HG02970 (cell line): ENCODE measurements around the gene ZMYND8.
"Not testable (repeated sequence)": the region's sequence is repeated elsewhere in the genome, so short reads cannot be mapped to it uniquely, and the experiment has no call there.

Experiments
- ATAC-seq: cut with Tn5 transposase; IDR thresholded peaks from one replicate; pipeline ENCODE4 v1.9.1; 2021; ENCODE audit warnings: mild to moderate bottlenecking, moderate library complexity, moderate number of reproducible peaks; ENCODE audit not compliant: unreplicated experiment, low FRiP score

ZMYND8 gene

GRCh38 chr20:47195573-47195972 is 160.9 kb downstream of the ZMYND8 start:
- no peak for ATAC-seq

GRCh38 chr20:47191956-47192355 is 164.5 kb downstream of the ZMYND8 start:
- ATAC-seq = no peak

- no peak for ATAC-seq
Observed at GRCh38 chr20:47191074-47191673, 165.3 kb downstream of the ZMYND8 start.

- no peak for ATAC-seq
Observed at GRCh38 chr20:47189060-47189459, 167.4 kb downstream of the ZMYND8 start.

GRCh38 chr20:47188540-47188939 is 168.0 kb downstream of the ZMYND8 start:
- ATAC-seq = no peak

- no peak for ATAC-seq
Observed at GRCh38 chr20:47187450-47188195, 168.9 kb downstream of the ZMYND8 start.

- no peak for ATAC-seq
Observed at GRCh38 chr20:47183367-47183766, 173.1 kb downstream of the ZMYND8 start.

GRCh38 chr20:47181056-47181862 is 175.2 kb downstream of the ZMYND8 start:
- ATAC-seq = no peak

GRCh38 chr20:47179267-47179666 is 177.2 kb downstream of the ZMYND8 start:
- no peak for ATAC-seq

- no peak for ATAC-seq
Observed at GRCh38 chr20:47178851-47179250, 177.6 kb downstream of the ZMYND8 start.

GRCh38 chr20:47178277-47178676 is 178.2 kb downstream of the ZMYND8 start:
- ATAC-seq = no peak

- ATAC-seq = not testable (repeated sequence)
Observed at GRCh38 chr20:47176217-47176616, 180.3 kb downstream of the ZMYND8 start.

- no peak for ATAC-seq
Observed at GRCh38 chr20:47175493-47175892, 181.0 kb downstream of the ZMYND8 start.

GRCh38 chr20:47174456-47175243 is 181.8 kb downstream of the ZMYND8 start:
- ATAC-seq = no peak

GRCh38 chr20:47173596-47174216 is 182.8 kb downstream of the ZMYND8 start:
- ATAC-seq = no peak

GRCh38 chr20:47172579-47172978 is 183.9 kb downstream of the ZMYND8 start:
- ATAC-seq = no peak

GRCh38 chr20:47167846-47168245 is 188.7 kb downstream of the ZMYND8 start:
- no peak for ATAC-seq

GRCh38 chr20:47165376-47165865 is 191.1 kb downstream of the ZMYND8 start:
- no peak for ATAC-seq

GRCh38 chr20:47164140-47164539 is 192.4 kb downstream of the ZMYND8 start:
- no peak for ATAC-seq

GRCh38 chr20:47161411-47161810 is 195.1 kb downstream of the ZMYND8 start:
- ATAC-seq = no peak
